Uterus (tissue), 4 donors: ENCODE results near the gene UBR7. TPM values are rescaled to one million over a fixed set of nuclear protein-coding genes. Genes with fewer than 3 reads are reported as not detected.
"Not testable (repeated sequence)": the region's sequence is repeated elsewhere in the genome, so short reads cannot be mapped to it uniquely, and the experiment has no call there.

Experiments
- DNase-seq, 2 donors: peaks; one replicate each; pipeline ENCODE4 v3.0.0-alpha.2; 2019 to 2020
- H3K27ac ChIP-seq, 2 donors: fragments of 200-600 bp; sonication (generic); 1 replicate in 1 of 2; 2 replicates in 1 of 2; pipeline ENCODE4 v1.5.1; 2016 to 2018
- H3K27me3 ChIP-seq, 2 donors: fragments of 200-600 bp; sonication (generic); one replicate each; pipeline ENCODE4 v1.5.1; 2018 to 2019; ENCODE audit warnings: control low read depth in 1 of 2
- H3K36me3 ChIP-seq, 2 donors: fragments of 200-600 bp; sonication (generic); one replicate each; pipeline ENCODE4 v1.5.1; 2019; ENCODE audit warnings: control low read depth in 1 of 2
- H3K4me1 ChIP-seq, 2 donors: fragments of 200-600 bp; sonication (generic); one replicate each; pipeline ENCODE4 v1.5.1; 2018 to 2019; ENCODE audit warnings: control low read depth in 1 of 2
- H3K4me3 ChIP-seq, 2 donors: fragments of 200-600 bp; sonication (generic); 1 replicate in 1 of 2; 2 replicates in 1 of 2; pipeline ENCODE4 v1.5.1; 2018 to 2019; ENCODE audit warnings: mild to moderate bottlenecking in 1 of 2
- H3K9me3 ChIP-seq, 2 donors: fragments of 200-600 bp; sonication (generic); one replicate each; pipeline ENCODE4 v1.5.1; 2019; ENCODE audit warnings: control low read depth in 1 of 2
- CTCF ChIP-seq, 4 experiments: fragments of 200-600 bp in 2 of 4; fragments of 450-650 bp in 2 of 4; sonication (generic) in 2 of 4; IDR thresholded peaks; one replicate each; pipeline ENCODE4 v1.5.1; 2016 to 2019; ENCODE audit warnings: antibody characterized with exemption in 4 of 4, mild to moderate bottlenecking in 2 of 4, moderate library complexity in 1 of 4
- POLR2A ChIP-seq, 2 donors: fragments of 450-650 bp; IDR thresholded peaks; one replicate each; pipeline ENCODE4 v1.6.1; 2016; ENCODE audit warnings: antibody characterized with exemption in 2 of 2, mild to moderate bottlenecking in 1 of 2, moderate library complexity in 1 of 2
- intact Hi-C: fragments of 100-400 bp; cut with DNase I; formaldehyde crosslinking; loops from one replicate; pipeline ENCODE4 v1.15.1; 2023; ENCODE audit warnings: low total_unique reads
- total RNA-seq, 4 donors: library from RNA; depleted of rRNA in 3 of 4; stranded (reverse); fragments of >200 nt in 3 of 4; gene quantifications; one replicate each; pipeline versions ENCODE4 v1.1.0 to v1.2.4, GENCODE V29; 2014 to 2023
- donor health status: DM: yes; HTN: yes; CAD: no.

The UBR7 gene
- total RNA-seq, 4 donors from 2014 or later, result 15.6 to 55.2 (median 33.1) TPM

- intact Hi-C loops, result no loop called here
- no peak overlapping the region for H3K4me3 ChIP-seq
- no peaks in the 10 kb centered on the region for H3K4me1 ChIP-seq
- no peaks in the 10 kb centered on the region for H3K27me3 ChIP-seq
- no peak overlapping the region for H3K27ac ChIP-seq
- no peaks in the 10 kb centered on the region for H3K9me3 ChIP-seq
- no peak for DNase-seq
- H3K36me3 ChIP-seq, result no peaks in the 10 kb centered on the region
- TF ChIP-seq CTCF (IDR thresholded peaks at IDR 0.05) (no peak), POLR2A (IDR thresholded peaks at IDR 0.05) (no peak)
These were observed 43.5 kb upstream of the UBR7 start for GRCh38 chr14:93163564-93163963.

GRCh38 chr14:93165271-93166265 lies 41.5 kb upstream of the UBR7 start:
- H3K9me3 ChIP-seq, H3K4me1 ChIP-seq, intact Hi-C loops, DNase-seq, H3K27ac ChIP-seq, H3K4me3 ChIP-seq, H3K36me3 ChIP-seq, H3K27me3 ChIP-seq: not testable (repeated sequence)

GRCh38 chr14:93168610-93169009 lies 38.4 kb upstream of the UBR7 start:
- intact Hi-C loops, DNase-seq, H3K36me3 ChIP-seq, H3K27ac ChIP-seq, H3K4me1 ChIP-seq, H3K4me3 ChIP-seq, H3K27me3 ChIP-seq, H3K9me3 ChIP-seq: not testable (repeated sequence)

GRCh38 chr14:93169619-93170018 lies 37.4 kb upstream of the UBR7 start:
- H3K27ac ChIP-seq, H3K27me3 ChIP-seq, H3K9me3 ChIP-seq, H3K4me1 ChIP-seq, H3K36me3 ChIP-seq, intact Hi-C loops, DNase-seq, H3K4me3 ChIP-seq: not testable (repeated sequence)

GRCh38 chr14:93170141-93170540 lies 36.9 kb upstream of the UBR7 start:
- H3K9me3 ChIP-seq, DNase-seq, H3K27me3 ChIP-seq, H3K4me1 ChIP-seq, H3K27ac ChIP-seq, H3K4me3 ChIP-seq, H3K36me3 ChIP-seq, intact Hi-C loops: not testable (repeated sequence)

GRCh38 chr14:93171376-93171775 lies 35.7 kb upstream of the UBR7 start:
- Histone ChIP-seq H3K27me3 (no peaks in the 10 kb centered on the region), H3K9me3 (no peaks in the 10 kb centered on the region), H3K27ac (no peak overlapping the region), H3K4me1 (no peaks in the 10 kb centered on the region), H3K36me3 (no peaks in the 10 kb centered on the region), H3K4me3 (no peak overlapping the region)
- TF ChIP-seq POLR2A (IDR thresholded peaks at IDR 0.05) (no peak), CTCF (IDR thresholded peaks at IDR 0.05) (no peak)
- intact Hi-C loops, result no loop called here
- no peak for DNase-seq

- no peaks in the 10 kb centered on the region for H3K27me3 ChIP-seq
- intact Hi-C loops, result no loop called here
- no peak overlapping the region for H3K27ac ChIP-seq
- no peak for DNase-seq
- no peaks in the 10 kb centered on the region for H3K9me3 ChIP-seq
- no peaks in the 10 kb centered on the region for H3K36me3 ChIP-seq
- H3K4me1 ChIP-seq, result no peaks in the 10 kb centered on the region
- H3K4me3 ChIP-seq, result no peak overlapping the region
- TF ChIP-seq CTCF (IDR thresholded peaks at IDR 0.05) (no peak), POLR2A (IDR thresholded peaks at IDR 0.05) (no peak)
These were observed 33.1 kb upstream of the UBR7 start for GRCh38 chr14:93173943-93174395.

GRCh38 chr14:93174731-93175130 lies 32.3 kb upstream of the UBR7 start:
- intact Hi-C loops, H3K27ac ChIP-seq, H3K9me3 ChIP-seq, DNase-seq, H3K27me3 ChIP-seq, H3K36me3 ChIP-seq, H3K4me3 ChIP-seq, H3K4me1 ChIP-seq: not testable (repeated sequence)
